ENCODE measurements around the gene RNF144B.

RNF144B gene

DNA sequence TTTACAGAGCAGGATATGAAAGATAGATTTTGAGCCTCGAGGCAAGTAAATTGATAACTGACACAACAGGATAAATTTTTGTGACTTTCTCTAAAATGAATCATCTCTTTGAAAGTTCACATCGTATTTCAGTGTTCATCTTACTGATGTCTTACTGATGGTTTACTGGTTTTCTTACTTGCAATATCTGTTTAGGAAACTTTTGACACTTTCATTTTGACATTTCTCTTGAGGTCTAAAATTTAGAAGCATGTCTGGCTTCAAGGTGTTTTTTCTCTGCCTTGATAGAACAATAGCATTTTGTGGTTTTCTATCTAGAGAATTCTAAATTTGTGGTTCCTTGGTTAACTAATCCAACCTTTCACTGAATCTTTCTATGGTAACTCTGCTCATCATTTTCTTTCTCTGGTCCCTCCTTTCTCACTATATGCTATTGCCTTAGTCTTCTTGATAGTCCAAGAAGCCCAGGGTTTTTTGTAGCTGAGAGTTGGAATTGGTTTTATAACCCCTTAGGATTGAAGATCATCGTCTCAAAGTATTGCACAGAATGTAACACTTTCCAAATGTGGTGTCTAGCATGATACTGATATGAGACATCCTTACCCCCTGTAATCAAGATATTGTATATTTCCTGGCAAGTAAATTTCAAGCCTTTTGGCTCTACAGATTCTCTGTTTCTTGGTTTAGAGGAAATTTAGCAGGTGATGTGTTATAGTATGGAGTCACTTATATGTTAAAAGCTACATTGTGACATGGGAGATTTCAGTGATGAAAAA, 98.7 kb downstream of the RNF144B start:
- DNase-seq (ENCODE audit: low read depth, low spot score), result no peak

DNA sequence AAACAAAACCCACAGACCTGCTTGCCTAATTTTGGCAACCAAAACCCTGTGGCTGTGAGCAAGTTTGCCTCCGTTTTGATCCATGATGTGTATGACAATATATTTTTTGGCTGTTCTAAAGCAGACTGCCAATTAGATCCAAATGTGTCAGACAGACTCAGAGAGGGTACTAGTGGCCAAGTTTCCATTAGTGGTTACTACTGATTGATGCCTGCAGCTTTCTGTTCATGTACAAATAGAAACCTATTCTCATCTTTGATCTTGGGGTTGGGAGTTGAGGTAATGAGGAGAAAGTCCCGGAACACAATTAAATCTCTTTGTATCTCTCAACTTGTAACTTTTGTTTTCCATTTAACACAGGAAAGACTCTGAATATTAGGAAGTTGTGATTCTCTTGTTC, 100.9 kb downstream of the RNF144B start:
- DNase-seq (ENCODE audit: low read depth, low spot score), result no peak

DNA sequence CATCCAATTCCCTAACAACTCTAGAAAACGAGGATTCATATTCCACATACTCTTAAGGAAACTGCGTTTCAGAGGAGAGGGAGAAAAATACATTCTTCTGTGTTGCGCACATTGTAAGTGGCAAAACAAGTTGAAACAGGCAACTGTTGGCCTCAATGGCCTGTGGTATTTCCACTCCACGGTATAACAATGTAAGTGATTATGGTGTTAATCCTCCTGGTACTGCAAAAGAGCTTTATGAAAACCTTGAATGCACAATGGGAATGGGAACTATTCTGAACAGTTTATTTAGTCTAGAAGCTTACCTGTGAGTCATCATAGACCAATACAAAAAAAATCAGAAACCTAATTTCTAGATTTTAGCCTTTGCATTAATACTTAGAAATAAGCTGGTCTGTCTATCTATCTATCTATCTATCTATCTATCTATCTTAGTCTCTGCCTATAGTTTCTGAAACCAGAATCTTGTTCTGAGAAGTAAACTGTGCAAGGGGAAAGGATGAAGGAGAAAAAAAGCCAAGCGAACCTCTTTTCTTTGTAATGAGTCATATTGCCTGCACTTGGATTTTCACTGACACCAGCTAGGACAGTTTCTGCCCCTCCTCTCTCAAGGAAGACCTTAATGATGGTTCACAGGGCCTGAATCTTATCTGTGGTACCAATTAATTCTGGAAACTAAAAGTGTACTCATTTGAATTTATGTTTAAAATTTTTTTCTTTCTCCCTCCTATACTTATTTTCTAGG, 101.5 kb downstream of the RNF144B start:
- DNase-seq (ENCODE audit: low read depth, low spot score), result no peak

DNA sequence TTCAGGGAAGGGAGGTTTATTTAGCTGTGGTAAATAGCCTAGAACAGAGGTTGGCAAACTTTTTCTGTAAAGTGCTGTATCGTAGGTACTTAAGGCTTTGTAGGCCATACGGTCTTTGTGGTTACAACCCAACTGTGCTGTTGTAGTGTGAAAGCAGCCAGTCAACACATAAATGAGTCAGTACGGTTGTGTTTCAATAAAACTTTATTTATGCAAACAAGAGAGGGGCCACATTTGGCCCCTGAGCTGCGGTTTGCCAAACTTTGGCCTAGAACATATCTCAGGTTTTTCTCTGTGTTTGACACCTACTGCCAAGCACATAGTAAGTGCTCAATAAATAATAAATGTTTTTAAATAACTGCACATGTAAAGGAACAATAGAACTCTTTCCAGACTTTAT, 102.2 kb downstream of the RNF144B start:
- DNase-seq (ENCODE audit: low read depth, low spot score), result no peak

DNA sequence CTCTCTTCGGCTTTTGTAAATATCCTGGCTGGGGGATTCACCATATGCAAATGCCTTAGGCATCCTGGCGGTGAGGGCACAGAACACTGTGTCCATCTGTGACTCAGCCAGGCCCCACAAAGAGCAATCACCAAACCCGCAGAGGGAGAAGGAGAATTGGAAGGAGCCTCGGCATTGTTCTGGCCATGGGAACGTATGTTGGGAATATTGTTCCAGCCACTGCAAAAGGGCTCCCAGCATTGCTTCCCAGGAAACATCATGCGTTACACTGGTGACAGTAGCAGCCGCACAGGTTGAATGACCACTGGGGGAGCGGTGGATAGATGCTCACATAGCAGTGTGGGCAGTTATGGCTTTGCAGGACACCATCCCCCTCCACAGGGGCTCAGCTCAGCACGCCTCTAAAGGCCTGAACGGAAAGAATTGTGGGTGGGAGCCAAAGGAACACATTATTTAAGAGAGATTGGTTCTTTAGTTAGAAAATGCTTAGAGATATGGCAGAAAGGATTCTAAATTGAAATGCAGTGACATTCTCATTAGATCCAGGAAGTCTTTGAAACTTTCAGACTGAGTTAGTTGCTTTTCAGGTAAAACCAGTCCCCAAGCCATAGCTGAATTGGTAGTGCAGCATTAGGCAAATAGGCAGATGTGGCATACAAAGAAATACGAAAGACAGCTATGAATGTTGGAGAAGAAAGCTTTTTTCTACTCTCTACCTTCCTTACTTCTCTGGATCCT, 104.3 kb downstream of the RNF144B start:
- peak; percentile 32 for DNase-seq (ENCODE audit: low read depth, low spot score)

DNA sequence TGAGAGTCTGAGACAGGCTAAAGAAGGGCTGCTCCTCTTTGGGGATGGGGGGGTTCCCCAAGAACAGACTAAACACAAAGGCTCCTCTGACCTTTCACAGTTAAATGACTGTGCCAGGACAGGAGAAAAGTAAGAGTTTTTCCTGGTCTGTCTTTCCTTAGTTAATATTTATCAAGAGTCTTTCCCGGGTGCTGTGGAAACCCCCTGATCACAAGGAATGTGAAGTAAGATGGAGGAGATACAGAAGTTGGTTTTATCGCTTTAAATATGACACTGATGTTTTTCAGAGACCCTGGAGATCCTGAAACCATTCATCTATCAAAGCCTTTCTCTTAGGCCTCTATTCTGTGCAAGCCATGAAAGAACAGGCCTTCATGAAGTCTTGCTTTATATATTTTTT, 105.8 kb downstream of the RNF144B start:
- DNase-seq (ENCODE audit: low read depth, low spot score), result no peak

DNA sequence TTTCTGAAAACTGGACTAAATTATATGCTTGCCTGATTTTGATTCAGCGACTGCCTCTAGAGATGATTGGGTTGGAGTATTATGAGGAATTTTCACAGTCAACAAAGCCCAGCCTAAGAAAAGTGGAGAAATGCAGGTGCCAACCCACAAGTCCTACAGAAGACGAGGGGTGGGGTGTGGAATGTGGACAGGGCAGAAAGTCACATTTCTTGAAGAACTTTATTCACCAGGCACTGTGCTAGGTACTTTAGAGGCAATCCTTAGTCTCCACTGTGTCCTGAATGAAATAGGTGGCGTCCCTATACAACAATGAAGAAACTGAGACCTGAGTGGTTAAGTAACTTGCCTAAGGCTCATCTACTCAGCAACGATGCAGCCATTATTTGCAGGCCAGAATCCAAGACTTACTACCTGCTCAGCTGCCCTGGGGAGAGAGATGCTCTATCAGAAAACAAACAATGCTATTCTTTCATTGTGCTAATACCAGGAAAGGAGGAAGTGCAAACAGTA, 106.3 kb downstream of the RNF144B start:
- DNase-seq (ENCODE audit: low read depth, low spot score), result no peak

DNA sequence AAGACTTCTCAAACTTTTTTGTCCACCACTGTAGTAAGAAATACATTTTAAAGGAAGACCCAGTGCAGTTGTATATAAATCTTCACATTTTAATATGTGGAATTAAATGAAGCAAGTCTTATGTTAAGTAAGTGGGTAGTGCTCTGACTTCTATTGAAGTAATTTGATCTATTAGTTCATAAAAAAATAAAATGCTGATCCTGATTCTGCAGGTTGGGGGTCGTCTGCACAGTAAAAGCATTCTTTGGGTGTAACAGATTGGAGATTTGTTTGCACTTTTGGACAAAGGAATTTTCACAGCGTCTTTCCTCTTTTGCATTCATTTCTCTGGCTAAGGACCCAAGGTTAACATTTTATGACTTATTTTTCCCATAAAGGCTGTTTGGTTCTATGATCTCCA, 106.8 kb downstream of the RNF144B start:
- no peak for DNase-seq (ENCODE audit: low read depth, low spot score)

DNA sequence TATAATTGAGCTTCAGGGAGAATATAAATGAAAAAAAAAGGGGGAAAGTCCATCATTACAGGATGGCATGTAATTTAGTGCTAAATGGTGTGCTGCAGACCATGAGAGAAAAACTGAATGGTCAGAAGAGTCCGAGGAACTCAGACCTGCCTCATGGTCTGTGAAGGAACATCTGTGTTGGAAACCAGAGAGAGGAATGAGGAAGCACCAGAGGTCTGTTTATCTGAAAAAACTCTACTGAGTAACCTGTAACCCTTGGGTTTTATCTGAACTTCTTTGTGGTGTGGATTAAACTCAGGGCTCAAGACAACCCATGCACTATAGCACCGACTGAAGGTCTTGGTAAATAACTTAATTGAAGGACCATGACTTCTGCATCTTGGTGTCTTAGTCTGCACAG, 108.1 kb downstream of the RNF144B start:
- DNase-seq (ENCODE audit: low read depth, low spot score), result no peak

DNA sequence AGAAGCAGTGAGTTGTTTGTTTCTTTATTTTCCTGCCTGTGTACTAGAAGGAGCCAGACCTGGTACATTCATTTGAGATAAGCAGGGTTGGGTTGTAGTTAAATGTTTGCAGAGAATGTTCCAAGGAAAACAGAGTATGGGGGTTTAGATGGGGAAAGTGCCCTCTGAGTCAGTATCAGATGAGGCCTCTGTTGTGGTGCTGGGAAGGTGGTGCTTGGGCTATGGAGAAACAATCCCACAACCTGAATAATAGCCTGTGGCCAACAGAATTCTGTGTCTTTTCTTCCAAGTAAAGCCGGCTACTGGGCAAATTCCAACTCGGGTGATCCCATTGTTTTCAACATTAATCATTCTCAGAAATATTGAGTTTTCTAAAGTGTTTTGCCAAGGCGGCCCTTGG, 109.3 kb downstream of the RNF144B start:
- no peak for DNase-seq (ENCODE audit: low read depth, low spot score)

DNA sequence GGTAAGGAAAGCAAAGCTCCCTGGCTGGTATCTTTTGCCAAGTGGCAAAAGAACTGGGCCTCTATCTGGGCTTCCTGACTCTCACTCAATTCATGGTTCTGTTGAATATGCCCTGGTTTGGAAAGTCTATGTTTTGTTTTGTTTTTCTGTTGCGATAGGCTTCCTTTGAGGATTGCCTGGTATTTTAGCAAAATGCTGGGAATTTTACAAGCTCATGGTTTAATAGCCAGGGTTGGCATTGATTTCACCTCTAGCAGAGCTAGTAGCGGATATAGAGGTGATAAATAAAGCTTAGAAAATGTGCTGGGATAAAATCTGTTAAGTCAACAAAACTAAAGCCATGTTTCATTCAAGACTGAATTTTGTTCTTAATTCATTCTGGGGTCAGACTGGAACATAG, 109.9 kb downstream of the RNF144B start:
- DNase-seq (ENCODE audit: low read depth, low spot score), result no peak

DNA sequence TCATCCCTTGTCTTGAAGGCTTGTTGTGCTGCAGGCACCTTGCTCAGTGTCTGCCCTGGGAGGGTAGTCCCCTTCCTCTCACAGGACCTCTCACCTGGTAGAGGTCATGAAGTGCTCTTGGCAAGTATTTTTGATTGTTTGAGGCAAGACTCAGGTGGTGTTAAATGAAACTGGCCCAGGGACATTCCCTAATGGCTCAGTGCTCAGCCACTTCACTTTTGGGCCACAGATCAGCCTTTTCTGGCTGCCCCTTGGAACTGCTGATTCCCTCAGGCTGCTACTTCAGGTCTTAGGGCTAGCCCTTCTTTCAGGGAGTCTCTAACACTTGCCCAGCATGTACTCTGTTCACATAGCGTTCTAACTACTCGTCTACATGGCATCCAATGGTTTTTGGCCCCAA, 111.3 kb downstream of the RNF144B start:
- no peak for DNase-seq (ENCODE audit: low read depth, low spot score)

DNA sequence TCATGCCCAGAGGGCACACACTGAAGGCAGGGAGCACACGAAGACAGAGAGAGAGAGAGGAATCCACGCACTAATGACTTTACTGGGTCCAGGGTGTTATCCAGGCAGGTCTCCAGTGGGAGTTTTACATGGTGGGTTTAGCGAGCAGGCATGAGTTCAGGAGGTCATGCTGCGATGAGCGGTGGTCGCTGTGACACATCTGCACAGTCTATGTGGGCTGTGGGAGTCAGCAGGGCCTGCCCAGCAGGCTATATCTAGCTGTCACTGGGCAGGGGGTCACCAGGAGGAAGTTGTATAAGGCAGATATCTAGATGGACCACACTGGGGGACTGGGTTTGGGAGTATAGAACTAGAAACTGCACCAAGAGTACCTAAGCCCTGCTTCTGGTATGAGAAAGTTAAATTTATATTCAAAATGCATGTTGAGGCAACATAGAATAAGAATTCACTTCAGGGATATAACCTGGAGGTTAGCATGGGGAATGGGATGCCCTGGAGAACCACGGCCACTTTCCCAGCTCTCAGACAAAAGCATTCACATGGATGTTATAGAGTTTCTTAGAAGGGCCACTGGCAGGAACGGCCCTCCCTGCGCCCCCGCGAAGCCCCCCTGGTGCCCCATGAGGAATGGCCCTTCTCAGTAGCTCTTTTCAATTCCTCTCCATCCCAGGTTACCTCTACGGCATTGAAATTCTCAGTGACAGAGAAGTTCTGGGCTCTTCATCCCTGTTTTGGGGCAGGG, 113.9 kb downstream of the RNF144B start:
- no peak for DNase-seq (ENCODE audit: low read depth, low spot score)

DNA sequence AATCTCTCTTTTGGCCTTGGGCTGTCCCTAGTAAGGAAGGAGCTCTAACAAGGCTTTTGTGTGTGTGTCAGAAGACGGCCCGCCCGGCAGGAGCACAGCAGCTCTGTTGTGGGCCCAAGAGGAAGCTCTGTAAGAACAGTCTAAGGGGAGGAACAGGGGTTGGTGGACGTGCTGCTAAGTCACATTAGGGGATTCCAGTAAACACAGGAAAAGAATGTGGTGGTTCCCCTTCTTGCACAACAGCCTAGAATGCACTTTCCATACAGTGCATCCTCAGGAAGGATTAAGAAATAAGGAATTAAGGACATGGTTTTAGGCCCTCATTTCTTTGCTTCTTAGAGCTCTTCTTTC, 114.5 kb downstream of the RNF144B start:
- peak; percentile 57 for DNase-seq (ENCODE audit: low read depth, low spot score)

DNA sequence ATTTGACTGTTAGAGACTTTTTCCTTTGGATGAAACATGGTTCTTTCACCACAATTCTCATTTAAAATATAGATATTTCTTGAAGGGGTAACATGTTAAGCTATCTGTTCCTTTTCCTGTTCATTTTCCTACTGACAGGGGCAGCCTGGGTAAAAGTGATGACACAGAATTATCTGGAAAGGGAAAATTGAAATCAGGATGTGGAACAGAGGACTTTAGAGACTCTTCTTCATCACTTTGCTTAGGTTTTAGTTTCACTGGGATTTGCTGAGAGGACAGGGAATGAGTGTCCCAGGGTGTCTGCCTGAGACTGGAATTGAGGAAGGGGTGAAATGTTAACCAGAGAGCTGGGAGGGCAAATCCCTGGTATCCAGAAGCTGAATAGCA, 116.0 kb downstream of the RNF144B start:
- no peak for DNase-seq (ENCODE audit: low read depth, low spot score)

DNA sequence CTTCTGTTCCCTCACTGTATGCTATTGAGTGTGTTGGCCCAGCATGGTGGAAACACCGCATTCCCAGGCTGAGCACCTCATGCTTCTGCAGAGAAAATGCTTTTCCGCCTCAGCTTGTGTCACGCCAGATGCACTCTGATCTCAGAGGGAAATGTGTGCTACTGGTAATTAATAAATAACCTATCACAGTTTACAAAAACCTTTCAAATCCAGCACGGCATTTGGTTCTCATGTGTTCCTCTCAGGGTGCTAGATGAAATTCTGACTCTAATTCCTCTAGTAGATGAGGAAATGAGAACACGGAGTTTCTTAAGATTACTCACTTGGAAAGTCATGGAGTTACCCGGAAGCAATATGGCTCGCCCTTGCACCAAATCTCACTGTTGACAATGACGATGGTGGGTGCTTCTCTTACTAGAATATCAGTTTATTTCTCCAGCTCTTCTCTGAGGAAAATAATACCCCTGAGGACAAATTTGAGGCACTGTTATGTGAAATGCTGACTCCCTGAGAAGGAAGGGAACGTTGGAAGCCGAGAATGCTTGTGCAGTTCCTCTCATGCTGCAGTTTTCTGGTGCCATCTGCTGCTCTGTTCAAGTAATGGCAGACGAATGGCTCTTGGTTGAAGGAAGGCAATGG, 116.6 kb downstream of the RNF144B start:
- peak; percentile 61 for DNase-seq (ENCODE audit: low read depth, low spot score)

DNA sequence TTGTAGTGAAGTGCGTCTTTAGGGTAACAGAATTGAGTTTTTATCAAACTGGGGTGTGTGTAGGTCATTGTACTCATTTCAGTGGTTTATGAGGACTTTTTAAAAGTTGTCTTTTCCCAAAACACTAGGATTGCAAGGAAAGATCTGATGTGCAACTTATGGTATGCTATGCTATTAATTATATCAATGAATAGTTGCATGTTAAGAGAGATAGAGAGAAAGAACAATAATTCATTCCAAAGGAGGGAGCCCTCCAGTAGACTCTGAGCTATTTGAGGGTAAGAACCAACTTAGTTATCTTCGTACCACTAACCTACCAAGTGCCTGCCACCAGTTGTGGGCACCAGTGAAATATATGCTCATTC, 117.1 kb downstream of the RNF144B start:
- DNase-seq (ENCODE audit: low read depth, low spot score), result no peak

DNA sequence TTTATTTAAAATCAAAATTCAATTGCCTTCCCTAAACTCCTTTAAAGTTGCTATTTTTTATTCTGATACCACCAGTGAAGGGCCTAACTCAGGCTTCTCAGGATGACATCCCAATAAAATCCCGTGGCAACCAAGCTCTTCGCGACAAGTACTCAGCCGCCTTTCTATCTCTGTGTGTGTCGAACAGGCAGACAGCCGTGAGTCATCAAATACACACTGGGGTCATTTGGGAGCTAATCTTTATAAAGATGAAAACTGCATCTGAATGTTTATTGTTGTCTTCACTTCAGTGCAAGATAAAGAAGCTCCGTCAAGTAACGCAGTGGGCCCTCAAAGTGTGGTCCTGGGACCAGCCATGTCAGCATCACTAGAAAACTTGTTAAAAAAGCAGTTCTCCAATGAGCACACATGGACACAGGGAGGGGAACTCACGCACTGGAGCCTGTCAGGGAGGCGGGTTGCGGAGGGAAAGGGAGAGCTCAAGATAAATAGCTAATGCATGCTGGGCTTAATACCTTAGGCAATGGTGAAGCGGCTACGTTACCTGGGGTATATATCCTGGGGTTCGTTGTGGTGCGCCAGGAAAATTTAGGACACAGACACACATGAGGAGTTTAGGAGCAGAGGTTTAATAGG, 119.3 kb downstream of the RNF144B start:
- DNase-seq (ENCODE audit: low read depth, low spot score), result peak; percentile 19

DNA sequence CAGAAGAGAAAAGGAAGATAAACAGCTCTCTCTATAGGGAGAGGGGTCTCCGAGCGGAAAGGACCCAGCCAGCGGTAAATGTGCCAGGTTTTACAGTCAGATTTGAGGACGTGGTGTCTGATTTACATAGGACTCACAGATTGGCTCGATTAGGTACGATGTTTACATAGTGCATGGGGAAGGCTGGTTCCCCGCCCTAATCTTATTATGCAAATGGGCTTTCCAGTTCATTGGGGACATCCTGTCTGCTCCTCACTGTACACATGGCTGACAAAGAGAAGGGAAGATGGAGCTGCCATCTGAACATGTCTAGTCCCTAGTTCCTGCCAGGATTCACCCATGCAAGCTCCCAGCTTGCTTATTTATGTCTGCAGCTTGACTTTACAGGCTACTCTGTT, 119.9 kb downstream of the RNF144B start:
- DNase-seq (ENCODE audit: low read depth, low spot score), result peak; percentile 20

DNA sequence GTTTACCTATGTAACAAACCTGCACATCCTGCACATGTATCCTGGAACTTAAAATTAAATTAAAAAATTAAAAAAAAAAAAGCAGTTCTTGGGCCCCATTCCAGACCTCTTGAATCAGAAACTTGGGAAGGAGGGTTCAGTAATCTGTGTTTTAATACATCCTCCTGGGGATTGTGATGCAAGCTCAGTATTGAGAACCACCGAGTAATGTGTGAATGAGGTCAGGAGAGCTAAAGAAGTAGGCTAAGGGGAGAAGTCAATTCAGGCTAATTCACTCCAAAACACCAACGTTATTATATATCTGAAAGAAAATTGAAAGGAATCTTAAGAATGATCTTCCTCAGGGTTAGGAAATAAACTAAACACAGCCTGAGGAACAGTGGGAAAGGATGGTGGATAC, 120.4 kb downstream of the RNF144B start:
- no peak for DNase-seq (ENCODE audit: low read depth, low spot score)
